A549 (cell line): Measurements from ENCODE around the gene RAB3GAP1. TPM values are rescaled to one million over a fixed set of nuclear protein-coding genes. Genes with fewer than 3 reads are reported as not detected.

Source experiments
- ATAC-seq, 2 experiments: fragments of 200-7000 bp in 1 of 2; fragments of >200 bp in 1 of 2; cut with Nextera tagmentation in 1 of 2; cut with Tn5 transposase in 1 of 2; 3 replicates each; pipeline versions ENCODE4 v1.8.0 to v1.9.1; 2018 to 2020; ENCODE audit warnings: mild to moderate bottlenecking in 1 of 2, moderate library complexity in 1 of 2
- CTCF ChIA-PET: fragments of 300-600 bp; sonication (Branson Sonifier 250); formaldehyde crosslinking; extraction: SDS; loops from one replicate; lab custom pipeline; 2021; ENCODE audit warnings: antibody characterized with exemption, inconsistent platforms; lab: Yijun Ruan, JAX
- POLR2A ChIA-PET: fragments of 350-600 bp; formaldehyde crosslinking; extraction: SDS; loops from one replicate; lab custom pipeline; 2021; ENCODE audit warnings: antibody characterized with exemption, inconsistent platforms; lab: Yijun Ruan, JAX
- DNase-seq, 2 experiments: peaks; one replicate each; pipeline versions ENCODE4 v3.0.0 to v3.0.0-alpha.2; 2011 to 2016; ENCODE audit warnings: low read depth in 1 of 2, low spot score in 1 of 2
- FAIRE-seq: peaks from 2 replicates; lab custom pipeline; 2011; peaks lifted over from hg19 to GRCh38; lab: Jason Lieb, UNC
- H3K27ac ChIP-seq, 2 experiments: fragments of >200 bp; sonication (Bioruptor Twin); formaldehyde crosslinking; 3 replicates each; pipeline ENCODE4 v1.5.1; 2016 to 2017
- H3K4me1 ChIP-seq: fragments of >200 bp; sonication (Bioruptor Twin); formaldehyde crosslinking; 3 replicates; pipeline ENCODE4 v1.6.1; 2016
- H3K4me2 ChIP-seq: fragments of >200 bp; sonication (Bioruptor Twin); formaldehyde crosslinking; 3 replicates; pipeline ENCODE4 v1.6.1; 2016
- H3K4me3 ChIP-seq: fragments of >200 bp; sonication (Bioruptor Twin); formaldehyde crosslinking; 3 replicates; pipeline ENCODE4 v1.5.1; 2016
- H3K9me3 ChIP-seq: fragments of >200 bp; sonication (Bioruptor Twin); formaldehyde crosslinking; 3 replicates; pipeline ENCODE4 v1.6.1; 2016
- CEBPB ChIP-seq, 2 experiments: fragments of >200 bp in 1 of 2; sonication (Bioruptor Twin) in 1 of 2; formaldehyde crosslinking in 1 of 2; IDR thresholded peaks; 2 replicates each; pipeline ENCODE4 v1.6.1; 2012 to 2016
- EHF ChIP-seq: fragments of 250-450 bp; sonication (Bioruptor Pico); IDR thresholded peaks from 2 replicates; pipeline ENCODE4 v1.5.0; 2020; ENCODE audit warnings: mild to moderate bottlenecking
- HDAC2 ChIP-seq: fragments of 200-600 bp; sonication (generic); IDR thresholded peaks from 2 replicates; pipeline ENCODE4 v1.6.1; 2016
- KDM5A ChIP-seq: fragments of 200-600 bp; sonication (generic); IDR thresholded peaks from 2 replicates; pipeline ENCODE4 v1.6.1; 2016; ENCODE audit warnings: antibody characterized with exemption, mild to moderate bottlenecking
- MAFK ChIP-seq: fragments of 450-650 bp; IDR thresholded peaks from 2 replicates; pipeline ENCODE4 v1.6.1; 2014; ENCODE audit not compliant: partially characterized antibody
- MAX ChIP-seq: IDR thresholded peaks from 2 replicates; pipeline ENCODE4 v1.6.1; 2012
- NR3C1 ChIP-seq: fragments of >200 bp; sonication (Bioruptor Twin); formaldehyde crosslinking; IDR thresholded peaks from 3 replicates; pipeline ENCODE4 v1.6.1; 2017
- POLR2A ChIP-seq: IDR thresholded peaks from 2 replicates; pipeline ENCODE4 v1.6.1; 2012; ENCODE audit warnings: mild to moderate bottlenecking, low read length
- TP53 ChIP-seq: fragments of 250-450 bp; sonication (Bioruptor Pico); IDR thresholded peaks from 2 replicates; pipeline ENCODE4 v1.5.0; 2021; ENCODE audit warnings: mild to moderate bottlenecking, moderate library complexity
- ZFP36 ChIP-seq: fragments of 450-650 bp; IDR thresholded peaks from 2 replicates; pipeline ENCODE4 v1.6.1; 2014; ENCODE audit warnings: borderline replicate concordance; ENCODE audit not compliant: partially characterized antibody
- ZNF302 ChIP-seq: fragments of 250-450 bp; sonication (Bioruptor Pico); IDR thresholded peaks from 2 replicates; pipeline ENCODE4 v1.9.0; 2021; ENCODE audit warnings: inconsistent platforms, mild to moderate bottlenecking, moderate library complexity
- ZSCAN20 ChIP-seq: fragments of 250-450 bp; sonication (Bioruptor Pico); IDR thresholded peaks from 2 replicates; pipeline ENCODE4 v1.8.0; 2022; ENCODE audit warnings: mild to moderate bottlenecking, moderate library complexity
- WGBS: methylation state at CpG from one replicate; pipeline ENCODE4 v1.1.6; 2017; ENCODE audit errors: missing lambda C conversion rate; 5-methylcytosine and 5-hydroxymethylcytosine counted together
- polyA plus RNA-seq, 4 experiments: library from polyadenylated mRNA; depleted of rRNA in 3 of 4; stranded (reverse); fragments of >200 nt; fragmentation: RNase III in 1 of 4; extraction: RNeasy Plus Mini Kit Qiagen cat#74134 plus additional on column Dnase treatment in 1 of 4; gene quantifications; 2 replicates in 3 of 4; 3 replicates in 1 of 4; pipeline ENCODE4 v1.2.3, GENCODE V29; 2011 to 2017
- TF ChIP-seq, protein P1 (sequence below): fragments of 150-350 bp; IDR thresholded peaks from 2 replicates; pipeline ENCODE4 v1.6.1; 2014; ENCODE audit warnings: low read depth, mild to moderate bottlenecking, low read length
- TF ChIP-seq, protein P2 (sequence below): IDR thresholded peaks from 2 replicates; pipeline ENCODE4 v1.6.1; 2012

The RAB3GAP1 gene
- polyA plus RNA-seq, 2 of the 4 experiments (the other 2 are of a cell fraction), result 29.7 to 44.6 TPM

DNA sequence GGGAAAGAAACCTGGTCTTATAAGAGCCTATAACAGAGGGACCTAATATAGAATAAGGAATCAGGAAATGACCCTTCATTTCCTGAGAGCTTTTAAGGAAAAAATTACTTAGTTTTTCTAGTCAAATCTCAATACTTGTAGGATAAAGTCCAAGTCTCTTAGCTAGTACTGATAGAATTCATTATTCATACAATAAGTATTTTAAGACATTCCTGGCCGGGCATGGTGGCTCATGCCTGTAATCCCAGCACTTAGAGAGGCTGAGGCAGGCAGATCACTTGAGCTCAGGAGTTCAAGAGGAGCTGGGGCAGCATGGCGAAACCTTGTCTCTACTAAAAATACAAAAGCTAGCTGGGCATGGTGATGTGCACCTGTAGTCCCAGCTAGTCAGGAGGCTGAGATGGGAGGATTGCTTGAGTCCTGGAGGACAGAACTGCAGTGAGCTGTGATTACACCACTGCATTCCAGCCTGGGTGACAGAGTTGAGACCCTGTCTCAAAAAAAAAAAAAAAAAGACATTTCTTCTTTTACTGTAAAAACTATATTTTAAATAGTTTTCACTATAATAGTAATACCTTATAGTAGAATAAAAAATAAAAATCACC, 3.2 kb downstream of the RAB3GAP1 start:
- H3K4me3 ChIP-seq, result no peak overlapping the region
- peak in 1 of 2 experiments; percentile 9 for DNase-seq
- FAIRE-seq, result no peak
- POLR2A ChIA-PET, result no interaction called here
- ATAC-seq, result no peak
- no peaks in the 10 kb centered on the region for H3K9me3 ChIP-seq
- WGBS, result 55% methylated on average over 2 of the region's 2 CpGs
- H3K4me2 ChIP-seq, result peak overlapping the region; percentile 89; the same call in 2 of the 3 replicates
- CTCF ChIA-PET, result interaction anchor here (0.7 to 1.4 kb wide), 2 partner anchors 26 to 92 kb away, joined by 3 to 4 read pairs; no protein-coding TSS in a partner anchor
- H3K27ac ChIP-seq, result peak overlapping the region in 1 of 2 experiments; percentile 61; a peak in 2 of 6 replicates
- no peak for TF ChIP-seq KDM5A
- TF ChIP-seq, all 56 proteins: peak for 0
- H3K4me1 ChIP-seq, result peaks cover 42% of the 10 kb centered on the region

DNA sequence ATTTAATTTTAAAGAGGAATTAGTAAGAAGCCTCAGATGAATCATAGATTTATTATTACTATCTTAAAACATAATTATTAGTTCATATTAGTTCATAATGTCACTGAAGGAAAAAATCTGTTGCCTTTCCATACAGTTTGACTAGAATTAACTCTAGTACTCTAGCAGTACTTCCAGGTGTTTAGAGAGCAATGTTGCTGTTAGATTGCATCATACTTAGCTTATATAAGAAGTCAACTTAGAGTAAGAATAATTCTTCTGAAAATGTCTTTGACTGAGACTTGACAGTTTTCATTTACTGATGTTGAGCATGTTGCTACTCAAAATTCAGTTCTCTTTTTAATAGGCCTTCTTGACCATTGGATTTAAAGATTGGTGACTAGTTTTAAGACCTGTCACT, 4.7 kb downstream of the RAB3GAP1 start:
- H3K9me3 ChIP-seq, result no peaks in the 10 kb centered on the region
- no peak overlapping the region for H3K4me3 ChIP-seq
- peak overlapping the region; percentile 66 to 75; a peak in 5 of 6 replicates for H3K27ac ChIP-seq
- ATAC-seq (no peak), FAIRE-seq (no peak), DNase-seq (no peak)
- ChIA-PET CTCF (no interaction called here), POLR2A (no interaction called here)
- peak overlapping the region; percentile 50 for H3K4me2 ChIP-seq
- no peak for TF ChIP-seq ZFP36
- peak; percentile 30 to 50; a peak in 3 of 4 replicates for TF ChIP-seq CEBPB (IDR thresholded peaks at IDR 0.05)
- peaks cover 42% of the 10 kb centered on the region for H3K4me1 ChIP-seq

DNA sequence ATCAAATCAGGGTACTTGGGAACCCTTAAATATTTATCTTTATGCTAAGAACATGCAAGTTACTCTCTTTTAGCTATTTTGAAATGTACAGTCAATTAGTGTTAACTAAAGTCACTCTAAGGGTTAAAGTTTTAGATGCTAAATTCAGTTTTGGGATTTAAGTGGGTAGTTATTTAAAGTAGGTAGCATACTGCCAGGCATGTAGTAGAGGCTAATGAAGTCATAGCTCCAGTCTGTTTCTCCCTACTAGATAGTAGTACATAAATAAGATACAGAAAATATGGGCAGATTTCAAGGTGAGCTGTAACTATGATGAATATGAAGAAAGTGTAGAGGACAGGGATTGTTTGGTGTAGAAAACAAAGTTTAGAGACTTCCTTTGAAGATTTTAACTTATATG, 7.5 kb downstream of the RAB3GAP1 start:
- Histone ChIP-seq H3K4me1 (peaks cover 27% of the 10 kb centered on the region), H3K27ac (no peak overlapping the region), H3K4me2 (no peak overlapping the region), H3K9me3 (no peaks in the 10 kb centered on the region), H3K4me3 (no peak overlapping the region)
- no peak for DNase-seq
- ATAC-seq, result no peak
- CTCF ChIA-PET, result no interaction called here
- TF ChIP-seq KDM5A (no peak), HDAC2 (no peak), MAX (no peak), ZNF302 (CRISPR knock-in tag) (no peak)
- FAIRE-seq, result no peak
- POLR2A ChIA-PET, result no interaction called here

DNA sequence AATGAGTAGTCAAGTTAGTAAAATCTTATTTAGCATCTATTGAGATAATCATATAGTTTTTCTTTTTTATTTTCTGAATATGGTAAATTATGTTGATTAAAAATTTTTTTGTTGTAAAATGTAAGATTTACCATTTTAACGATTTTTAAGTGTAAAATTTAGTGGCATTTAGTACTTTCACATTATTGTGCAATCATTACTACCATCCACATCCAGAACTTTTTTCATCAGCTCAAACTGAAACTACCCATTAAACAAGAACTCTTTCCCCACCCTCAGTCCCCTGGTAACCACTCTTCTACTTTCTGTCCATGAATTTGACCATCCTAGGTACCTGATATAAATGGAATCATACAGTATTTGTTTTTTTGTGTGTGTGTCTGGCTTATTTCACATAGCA, 11.1 kb downstream of the RAB3GAP1 start:
- Histone ChIP-seq H3K27ac (no peak overlapping the region), H3K4me2 (no peak overlapping the region), H3K4me1 (peaks cover 4% of the 10 kb centered on the region; the same call in 1 of the 3 replicates), H3K4me3 (no peak overlapping the region), H3K9me3 (no peaks in the 10 kb centered on the region)
- ChIA-PET POLR2A (no interaction called here), CTCF (no interaction called here)
- ATAC-seq, result no peak
- FAIRE-seq, result no peak
- no peak for TF ChIP-seq NR3C1
- peak in 1 of 2 experiments; percentile 54; a peak in 3 of 4 replicates for TF ChIP-seq CEBPB (IDR thresholded peaks at IDR 0.05)
- DNase-seq, result no peak
- WGBS, result 92% methylated on average over 1 of the region's 1 CpG

DNA sequence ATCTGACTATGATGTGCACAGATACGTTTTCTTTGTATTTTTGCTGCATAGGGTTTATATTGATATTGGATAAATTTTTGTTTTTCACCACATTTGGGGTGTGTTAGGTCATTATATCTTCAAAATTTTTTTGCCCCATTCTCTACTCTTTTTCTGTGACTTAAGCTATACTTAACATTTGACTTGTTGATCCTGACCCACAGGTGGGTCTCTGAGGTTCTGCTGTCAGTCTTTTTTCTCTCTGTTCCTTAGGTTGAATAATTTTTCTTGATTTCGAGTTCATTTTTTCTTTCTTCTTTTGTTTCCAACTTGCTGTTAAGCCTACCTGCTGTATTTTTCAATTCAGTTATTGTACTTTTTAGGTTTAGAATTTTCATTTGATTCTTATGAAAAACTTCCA, 12.1 kb downstream of the RAB3GAP1 start:
- 84% methylated on average over 2 of the region's 2 CpGs for WGBS
- CTCF ChIA-PET, result no interaction called here

GRCh38 chr2:135066710-135067109, 14.6 kb downstream of the RAB3GAP1 start:
- DNase-seq (no peak), FAIRE-seq (peak; percentile 43), ATAC-seq (no peak)
- no peak overlapping the region for H3K27ac ChIP-seq
- CTCF ChIA-PET, result interaction anchor here (0.6 kb wide), 1 partner anchor 303 kb away, joined by 3 read pairs; no protein-coding TSS in a partner anchor
- POLR2A ChIA-PET, result no interaction called here
- peaks cover 19% of the 10 kb centered on the region for H3K9me3 ChIP-seq
- 85% methylated on average over 1 of the region's 1 CpG for WGBS
- H3K4me1 ChIP-seq, result 0 out of 3 replicates have a peak, but pooled peaks cover 4% of the 10 kb centered on the region
- no peak overlapping the region for H3K4me3 ChIP-seq
- TF ChIP-seq, protein P1, sequence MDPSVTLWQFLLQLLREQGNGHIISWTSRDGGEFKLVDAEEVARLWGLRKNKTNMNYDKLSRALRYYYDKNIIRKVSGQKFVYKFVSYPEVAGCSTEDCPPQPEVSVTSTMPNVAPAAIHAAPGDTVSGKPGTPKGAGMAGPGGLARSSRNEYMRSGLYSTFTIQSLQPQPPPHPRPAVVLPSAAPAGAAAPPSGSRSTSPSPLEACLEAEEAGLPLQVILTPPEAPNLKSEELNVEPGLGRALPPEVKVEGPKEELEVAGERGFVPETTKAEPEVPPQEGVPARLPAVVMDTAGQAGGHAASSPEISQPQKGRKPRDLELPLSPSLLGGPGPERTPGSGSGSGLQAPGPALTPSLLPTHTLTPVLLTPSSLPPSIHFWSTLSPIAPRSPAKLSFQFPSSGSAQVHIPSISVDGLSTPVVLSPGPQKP, result no peak
- no peak for TF ChIP-seq TP53 (CRISPR knock-in tag)
- TF ChIP-seq POLR2A, result no peak
- TF ChIP-seq MAFK, result no peak
- TF ChIP-seq NR3C1, result no peak
- no peak for TF ChIP-seq EHF (CRISPR knock-in tag)
- TF ChIP-seq, protein P2, sequence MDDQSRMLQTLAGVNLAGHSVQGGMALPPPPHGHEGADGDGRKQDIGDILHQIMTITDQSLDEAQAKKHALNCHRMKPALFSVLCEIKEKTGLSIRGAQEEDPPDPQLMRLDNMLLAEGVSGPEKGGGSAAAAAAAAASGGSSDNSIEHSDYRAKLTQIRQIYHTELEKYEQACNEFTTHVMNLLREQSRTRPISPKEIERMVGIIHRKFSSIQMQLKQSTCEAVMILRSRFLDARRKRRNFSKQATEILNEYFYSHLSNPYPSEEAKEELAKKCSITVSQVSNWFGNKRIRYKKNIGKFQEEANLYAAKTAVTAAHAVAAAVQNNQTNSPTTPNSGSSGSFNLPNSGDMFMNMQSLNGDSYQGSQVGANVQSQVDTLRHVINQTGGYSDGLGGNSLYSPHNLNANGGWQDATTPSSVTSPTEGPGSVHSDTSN, result no peak
- H3K4me2 ChIP-seq, result no peak overlapping the region

More for the DNA sequence above, 12.1 kb downstream of the RAB3GAP1 start:
- FAIRE-seq, result no peak
- no peak overlapping the region for H3K27ac ChIP-seq
- H3K9me3 ChIP-seq, result no peaks in the 10 kb centered on the region
- POLR2A ChIA-PET, result no interaction called here
- no peak overlapping the region for H3K4me3 ChIP-seq
- no peak for TF ChIP-seq ZSCAN20 (CRISPR knock-in tag)
- 0 out of 3 replicates have a peak, but pooled peaks cover 4% of the 10 kb centered on the region for H3K4me1 ChIP-seq
- H3K4me2 ChIP-seq, result no peak overlapping the region
- no peak for ATAC-seq
- DNase-seq, result no peak
